Measurements from ENCODE around the gene EDEM1. TPM values are rescaled to one million over a fixed set of nuclear protein-coding genes. Genes with fewer than 3 reads are reported as not detected.

The EDEM1 gene
- polyA plus RNA-seq, 1 of the 3 experiments (the other 2 are of a cell fraction): 25.2 TPM

DNA sequence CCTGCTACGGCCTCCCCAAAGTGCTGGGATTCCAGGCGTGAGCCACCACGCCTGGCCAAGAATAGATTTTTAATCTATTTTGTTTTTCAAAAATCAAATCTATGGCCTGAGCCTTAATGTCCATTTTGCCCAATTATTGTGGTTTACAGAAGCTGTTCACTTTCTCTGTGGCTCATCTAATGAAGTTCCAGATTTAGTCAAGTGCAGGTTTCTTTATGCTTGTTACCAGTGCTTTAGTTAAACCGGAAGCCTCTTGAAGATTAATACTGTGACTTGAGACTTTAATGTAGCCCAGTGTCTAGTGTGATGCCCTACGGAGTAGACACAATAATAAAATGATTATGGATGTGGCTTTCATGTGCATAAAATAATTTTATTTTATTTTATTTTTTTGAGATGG is 16.5 kb upstream of the EDEM1 start:
- Histone ChIP-seq H3K9me2 (no peaks in the 10 kb centered on the region), H3K4me2 (no peak overlapping the region), H3K9ac (no peak overlapping the region), H3K36me3 (replicated peaks in 1 of 2; ENCODE audit: control insufficient read depth in 1 of 2, insufficient read depth in 2 of 2, low read length in 1 of 2) (peaks cover 28 to 39% of the 10 kb centered on the region in 2 experiments), H3K4me1 (ENCODE audit: control insufficient read depth in 1 of 2, insufficient read depth in 2 of 2, low read depth in 1 of 2, low read length in 1 of 2) (peaks cover 0 to 2% of the 10 kb centered on the region in 2 experiments; a peak in 1 of 4 replicates), H3K79me2 (ENCODE audit: insufficient read depth) (peaks cover 48% of the 10 kb centered on the region), H3K27me3 (ENCODE audit: insufficient read depth) (no peaks in the 10 kb centered on the region), H2AFZ (ENCODE audit: low read depth) (no peak overlapping the region), H3F3A (replicated peaks; ENCODE audit: insufficient read depth) (no peaks in the 10 kb centered on the region), H4K20me1 (ENCODE audit: insufficient read depth) (peaks cover 4% of the 10 kb centered on the region; the same call in 1 of the 2 replicates), H3K9me3 (no peaks in the 10 kb centered on the region), H3K27ac (ENCODE audit: low read depth in 2 of 2, low read length in 1 of 2) (no peak overlapping the region), H3K4me3 (ENCODE audit: low read depth in 2 of 2, low read length in 1 of 2) (no peak overlapping the region)
- DNase-seq: no peak
- WGBS (ENCODE audit: low lambda C conversion rate): 84% methylated on average over 5 of the region's 5 CpGs
- TF ChIP-seq, protein P1, sequence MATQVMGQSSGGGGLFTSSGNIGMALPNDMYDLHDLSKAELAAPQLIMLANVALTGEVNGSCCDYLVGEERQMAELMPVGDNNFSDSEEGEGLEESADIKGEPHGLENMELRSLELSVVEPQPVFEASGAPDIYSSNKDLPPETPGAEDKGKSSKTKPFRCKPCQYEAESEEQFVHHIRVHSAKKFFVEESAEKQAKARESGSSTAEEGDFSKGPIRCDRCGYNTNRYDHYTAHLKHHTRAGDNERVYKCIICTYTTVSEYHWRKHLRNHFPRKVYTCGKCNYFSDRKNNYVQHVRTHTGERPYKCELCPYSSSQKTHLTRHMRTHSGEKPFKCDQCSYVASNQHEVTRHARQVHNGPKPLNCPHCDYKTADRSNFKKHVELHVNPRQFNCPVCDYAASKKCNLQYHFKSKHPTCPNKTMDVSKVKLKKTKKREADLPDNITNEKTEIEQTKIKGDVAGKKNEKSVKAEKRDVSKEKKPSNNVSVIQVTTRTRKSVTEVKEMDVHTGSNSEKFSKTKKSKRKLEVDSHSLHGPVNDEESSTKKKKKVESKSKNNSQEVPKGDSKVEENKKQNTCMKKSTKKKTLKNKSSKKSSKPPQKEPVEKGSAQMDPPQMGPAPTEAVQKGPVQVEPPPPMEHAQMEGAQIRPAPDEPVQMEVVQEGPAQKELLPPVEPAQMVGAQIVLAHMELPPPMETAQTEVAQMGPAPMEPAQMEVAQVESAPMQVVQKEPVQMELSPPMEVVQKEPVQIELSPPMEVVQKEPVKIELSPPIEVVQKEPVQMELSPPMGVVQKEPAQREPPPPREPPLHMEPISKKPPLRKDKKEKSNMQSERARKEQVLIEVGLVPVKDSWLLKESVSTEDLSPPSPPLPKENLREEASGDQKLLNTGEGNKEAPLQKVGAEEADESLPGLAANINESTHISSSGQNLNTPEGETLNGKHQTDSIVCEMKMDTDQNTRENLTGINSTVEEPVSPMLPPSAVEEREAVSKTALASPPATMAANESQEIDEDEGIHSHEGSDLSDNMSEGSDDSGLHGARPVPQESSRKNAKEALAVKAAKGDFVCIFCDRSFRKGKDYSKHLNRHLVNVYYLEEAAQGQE (IDR thresholded peaks at IDR 0.05; ENCODE audit: low read depth, low read length): no peak
- TF ChIP-seq ELF1 (IDR thresholded peaks at IDR 0.05) (no peak), RXRA (IDR thresholded peaks at IDR 0.05; ENCODE audit: borderline replicate concordance, low read depth) (no peak), MEF2A (IDR thresholded peaks at IDR 0.05; ENCODE audit: borderline replicate concordance, low read depth) (no peak), TAF1 (IDR thresholded peaks at IDR 0.05; ENCODE audit: borderline replicate concordance, low read depth, low read length) (no peak), RFX5 (IDR thresholded peaks at IDR 0.05; ENCODE audit: low read length) (no peak), RAD21 (IDR thresholded peaks at IDR 0.05; ENCODE audit: low read length) (no peak), NRF1 (IDR thresholded peaks at IDR 0.05; ENCODE audit: low read depth, low read length) (no peak), MXI1 (IDR thresholded peaks at IDR 0.05; ENCODE audit: low read depth, low read length) (no peak), FOSL2 (IDR thresholded peaks at IDR 0.05; ENCODE audit: borderline replicate concordance, low read depth) (no peak), EZH2phosphoT487 (IDR thresholded peaks at IDR 0.05; ENCODE audit: borderline replicate concordance, low read depth) (no peak), MAX (IDR thresholded peaks at IDR 0.05; ENCODE audit: low read depth) (no peak)
- TF ChIP-seq, protein P2, sequence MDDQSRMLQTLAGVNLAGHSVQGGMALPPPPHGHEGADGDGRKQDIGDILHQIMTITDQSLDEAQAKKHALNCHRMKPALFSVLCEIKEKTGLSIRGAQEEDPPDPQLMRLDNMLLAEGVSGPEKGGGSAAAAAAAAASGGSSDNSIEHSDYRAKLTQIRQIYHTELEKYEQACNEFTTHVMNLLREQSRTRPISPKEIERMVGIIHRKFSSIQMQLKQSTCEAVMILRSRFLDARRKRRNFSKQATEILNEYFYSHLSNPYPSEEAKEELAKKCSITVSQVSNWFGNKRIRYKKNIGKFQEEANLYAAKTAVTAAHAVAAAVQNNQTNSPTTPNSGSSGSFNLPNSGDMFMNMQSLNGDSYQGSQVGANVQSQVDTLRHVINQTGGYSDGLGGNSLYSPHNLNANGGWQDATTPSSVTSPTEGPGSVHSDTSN (IDR thresholded peaks at IDR 0.05): no peak
- ChIA-PET CTCF (no interaction called here), POLR2A (no interaction called here)

DNA sequence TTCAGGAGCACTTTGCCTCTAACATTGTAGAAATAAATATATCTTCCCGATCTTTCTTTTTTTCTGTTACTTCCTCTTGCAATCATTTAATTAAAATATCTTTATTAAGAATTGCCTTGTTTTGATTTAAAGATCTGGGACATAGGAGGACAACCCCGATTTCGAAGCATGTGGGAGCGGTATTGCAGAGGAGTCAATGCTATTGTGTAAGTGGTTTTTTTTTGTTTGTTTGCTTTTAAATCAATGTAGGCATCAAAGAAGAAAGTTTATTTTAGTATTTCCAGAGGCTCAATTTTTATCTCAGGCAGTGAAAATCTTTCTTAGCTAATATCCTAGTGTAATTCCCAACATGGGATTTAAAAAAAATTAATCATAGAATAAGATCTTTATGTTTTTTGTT is 15.5 kb upstream of the EDEM1 start:
- 89% methylated on average over 4 of the region's 4 CpGs for WGBS (ENCODE audit: low lambda C conversion rate)
- POLR2A ChIA-PET: no interaction called here
- peaks cover 3% of the 10 kb centered on the region; the same call in 1 of the 2 replicates for H4K20me1 ChIP-seq (ENCODE audit: insufficient read depth)
- peaks cover 32 to 43% of the 10 kb centered on the region in 2 experiments for H3K36me3 ChIP-seq (replicated peaks in 1 of 2; ENCODE audit: control insufficient read depth in 1 of 2, insufficient read depth in 2 of 2, low read length in 1 of 2)
- no peaks in the 10 kb centered on the region for H3F3A ChIP-seq (replicated peaks; ENCODE audit: insufficient read depth)
- H2AFZ ChIP-seq (ENCODE audit: low read depth): no peak overlapping the region
- H3K27me3 ChIP-seq (ENCODE audit: insufficient read depth): no peaks in the 10 kb centered on the region
- H3K27ac ChIP-seq (ENCODE audit: low read depth in 2 of 2, low read length in 1 of 2): no peak overlapping the region
- H3K4me1 ChIP-seq (ENCODE audit: control insufficient read depth in 1 of 2, insufficient read depth in 2 of 2, low read depth in 1 of 2, low read length in 1 of 2): peaks cover 0 to 2% of the 10 kb centered on the region in 2 experiments; a peak in 1 of 4 replicates
- no peak for DNase-seq
- no peaks in the 10 kb centered on the region for H3K9me2 ChIP-seq
- peaks cover 38% of the 10 kb centered on the region; the same call in 1 of the 2 replicates for H3K79me2 ChIP-seq (ENCODE audit: insufficient read depth)
- no peaks in the 10 kb centered on the region for H3K9me3 ChIP-seq
- no peak overlapping the region for H3K9ac ChIP-seq
- CTCF ChIA-PET: no interaction called here
- H3K4me3 ChIP-seq (ENCODE audit: low read depth in 2 of 2, low read length in 1 of 2): no peak overlapping the region
- H3K4me2 ChIP-seq: no peak overlapping the region
- TF ChIP-seq, protein P3, sequence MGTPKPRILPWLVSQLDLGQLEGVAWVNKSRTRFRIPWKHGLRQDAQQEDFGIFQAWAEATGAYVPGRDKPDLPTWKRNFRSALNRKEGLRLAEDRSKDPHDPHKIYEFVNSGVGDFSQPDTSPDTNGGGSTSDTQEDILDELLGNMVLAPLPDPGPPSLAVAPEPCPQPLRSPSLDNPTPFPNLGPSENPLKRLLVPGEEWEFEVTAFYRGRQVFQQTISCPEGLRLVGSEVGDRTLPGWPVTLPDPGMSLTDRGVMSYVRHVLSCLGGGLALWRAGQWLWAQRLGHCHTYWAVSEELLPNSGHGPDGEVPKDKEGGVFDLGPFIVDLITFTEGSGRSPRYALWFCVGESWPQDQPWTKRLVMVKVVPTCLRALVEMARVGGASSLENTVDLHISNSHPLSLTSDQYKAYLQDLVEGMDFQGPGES (IDR thresholded peaks at IDR 0.05; ENCODE audit: low read depth, low read length): no peak
- TF ChIP-seq RFX5 (IDR thresholded peaks at IDR 0.05; ENCODE audit: low read length) (no peak), YY1 (IDR thresholded peaks at IDR 0.05; ENCODE audit: low read depth) (no peak), RXRA (IDR thresholded peaks at IDR 0.05; ENCODE audit: borderline replicate concordance, low read depth) (no peak), GABPA (IDR thresholded peaks at IDR 0.05; ENCODE audit: low read depth) (no peak)
- TF ChIP-seq, protein P4, sequence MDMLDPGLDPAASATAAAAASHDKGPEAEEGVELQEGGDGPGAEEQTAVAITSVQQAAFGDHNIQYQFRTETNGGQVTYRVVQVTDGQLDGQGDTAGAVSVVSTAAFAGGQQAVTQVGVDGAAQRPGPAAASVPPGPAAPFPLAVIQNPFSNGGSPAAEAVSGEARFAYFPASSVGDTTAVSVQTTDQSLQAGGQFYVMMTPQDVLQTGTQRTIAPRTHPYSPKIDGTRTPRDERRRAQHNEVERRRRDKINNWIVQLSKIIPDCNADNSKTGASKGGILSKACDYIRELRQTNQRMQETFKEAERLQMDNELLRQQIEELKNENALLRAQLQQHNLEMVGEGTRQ (IDR thresholded peaks at IDR 0.05; ENCODE audit: borderline replicate concordance, low read depth, low read length): no peak
- TF ChIP-seq, protein P1 (IDR thresholded peaks at IDR 0.05; ENCODE audit: low read depth, low read length): no peak

Measured in SK-N-SH (cell line).